WI38 (cell line): ENCODE results near the gene PODNL1.
A peak's percentile ranks its signal among the peaks of the same experiment; 100 is the strongest.

Experiments used
- H3K4me3 ChIP-seq: 2 replicates; pipeline ENCODE4 v1.5.1; 2011; ENCODE audit warnings: low read depth, mild to moderate bottlenecking, control low read depth, low read length
- TF ChIP-seq, protein P1 (sequence below): IDR thresholded peaks from 2 replicates; pipeline ENCODE4 v1.5.1; 2012; ENCODE audit warnings: low read depth, mild to moderate bottlenecking, control low read depth, low read length

PODNL1 gene

DNA sequence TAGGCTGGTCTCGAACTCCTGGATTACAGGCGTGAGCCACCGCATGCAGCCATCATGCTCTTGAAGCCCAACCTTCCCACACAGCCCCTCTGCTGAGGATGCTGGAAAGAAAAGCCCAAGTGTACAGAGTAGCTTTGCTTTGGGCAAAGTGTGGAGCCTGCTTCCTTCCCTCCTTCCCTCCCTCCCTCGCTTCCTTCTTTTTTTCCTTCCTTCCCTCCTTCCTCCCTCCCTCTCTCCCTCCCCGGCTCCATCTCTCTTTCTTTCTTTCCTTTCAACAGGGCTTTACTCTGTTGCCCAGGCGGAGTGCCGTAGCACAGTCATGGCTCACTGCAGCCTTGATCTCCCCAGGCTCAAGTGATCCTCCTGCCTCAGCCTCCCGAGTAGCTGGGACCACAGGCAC lies 29.5 kb downstream of the PODNL1 start:
- TF ChIP-seq, protein P1, sequence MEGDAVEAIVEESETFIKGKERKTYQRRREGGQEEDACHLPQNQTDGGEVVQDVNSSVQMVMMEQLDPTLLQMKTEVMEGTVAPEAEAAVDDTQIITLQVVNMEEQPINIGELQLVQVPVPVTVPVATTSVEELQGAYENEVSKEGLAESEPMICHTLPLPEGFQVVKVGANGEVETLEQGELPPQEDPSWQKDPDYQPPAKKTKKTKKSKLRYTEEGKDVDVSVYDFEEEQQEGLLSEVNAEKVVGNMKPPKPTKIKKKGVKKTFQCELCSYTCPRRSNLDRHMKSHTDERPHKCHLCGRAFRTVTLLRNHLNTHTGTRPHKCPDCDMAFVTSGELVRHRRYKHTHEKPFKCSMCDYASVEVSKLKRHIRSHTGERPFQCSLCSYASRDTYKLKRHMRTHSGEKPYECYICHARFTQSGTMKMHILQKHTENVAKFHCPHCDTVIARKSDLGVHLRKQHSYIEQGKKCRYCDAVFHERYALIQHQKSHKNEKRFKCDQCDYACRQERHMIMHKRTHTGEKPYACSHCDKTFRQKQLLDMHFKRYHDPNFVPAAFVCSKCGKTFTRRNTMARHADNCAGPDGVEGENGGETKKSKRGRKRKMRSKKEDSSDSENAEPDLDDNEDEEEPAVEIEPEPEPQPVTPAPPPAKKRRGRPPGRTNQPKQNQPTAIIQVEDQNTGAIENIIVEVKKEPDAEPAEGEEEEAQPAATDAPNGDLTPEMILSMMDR, result no peak
- H3K4me3 ChIP-seq, result no peak overlapping the region

DNA sequence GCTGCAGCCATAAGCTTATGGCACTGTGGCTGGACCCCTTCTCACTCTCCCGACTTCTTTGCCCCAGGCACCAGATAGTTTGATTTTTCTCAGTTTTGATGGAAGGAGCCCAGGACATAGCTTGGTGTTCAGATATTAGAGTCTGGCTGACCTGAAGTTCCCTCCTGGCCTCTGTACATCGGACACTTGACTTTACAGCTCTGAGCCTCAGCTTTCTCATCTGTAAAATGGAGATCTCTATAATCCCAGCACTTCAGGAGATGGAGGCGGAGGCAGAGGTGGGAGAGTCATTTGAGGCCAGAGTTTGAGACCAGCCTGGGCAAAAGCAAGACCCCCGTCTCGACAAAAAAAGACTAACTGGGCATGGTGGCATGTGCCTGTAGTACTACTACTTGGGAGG lies 31.3 kb downstream of the PODNL1 start:
- peak overlapping the region; percentile 79 for H3K4me3 ChIP-seq
- TF ChIP-seq, protein P1, result no peak

DNA sequence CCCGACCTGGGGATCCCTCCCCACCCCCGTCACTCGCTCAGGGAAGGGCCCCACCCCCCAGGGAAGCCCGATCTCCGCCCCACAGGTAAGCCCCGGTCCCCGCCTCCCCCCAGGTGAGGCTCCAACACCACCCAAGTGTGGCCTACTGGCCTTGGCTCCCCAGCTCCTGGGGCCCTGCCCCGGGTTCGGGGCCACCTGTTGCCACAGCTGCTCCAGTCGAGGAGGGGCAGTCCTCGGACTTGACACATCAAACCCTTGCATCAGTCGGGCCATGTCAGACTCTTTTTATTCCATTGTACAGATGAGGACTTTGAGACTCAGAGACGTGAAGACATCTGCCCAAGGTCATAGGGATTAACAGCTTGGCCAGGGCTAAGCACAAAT lies 31.7 kb downstream of the PODNL1 start:
- TF ChIP-seq, protein P1, result no peak
- peak overlapping the region; percentile 79 for H3K4me3 ChIP-seq

GRCh38 chr19:13905634-13906520 lies 32.3 kb downstream of the PODNL1 start, which contains the start of the genes BRME1 and CC2D1A:
Gene BRME1, minus strand, starts transcription at chr19:13906117. Its CDS starts 1,225 bp downstream, at chr19:13904892.
Gene CC2D1A, plus strand, starts transcription at chr19:13906201. Its CDS starts 241 bp downstream, at chr19:13906442.
- TF ChIP-seq, protein P1, result no peak

GRCh38 chr19:13902993-13903555 lies 35.1 kb downstream of the PODNL1 start:
- TF ChIP-seq, protein P1, result peak; percentile 23; the same call in 1 of the 2 replicates
- H3K4me3 ChIP-seq, result no peak overlapping the region

More at GRCh38 chr19:13905634-13906520, 32.3 kb downstream of the PODNL1 start, which contains the start of the genes BRME1 and CC2D1A:
- H3K4me3 ChIP-seq, result peak within 1 kb of the TSS; percentile 79

DNA sequence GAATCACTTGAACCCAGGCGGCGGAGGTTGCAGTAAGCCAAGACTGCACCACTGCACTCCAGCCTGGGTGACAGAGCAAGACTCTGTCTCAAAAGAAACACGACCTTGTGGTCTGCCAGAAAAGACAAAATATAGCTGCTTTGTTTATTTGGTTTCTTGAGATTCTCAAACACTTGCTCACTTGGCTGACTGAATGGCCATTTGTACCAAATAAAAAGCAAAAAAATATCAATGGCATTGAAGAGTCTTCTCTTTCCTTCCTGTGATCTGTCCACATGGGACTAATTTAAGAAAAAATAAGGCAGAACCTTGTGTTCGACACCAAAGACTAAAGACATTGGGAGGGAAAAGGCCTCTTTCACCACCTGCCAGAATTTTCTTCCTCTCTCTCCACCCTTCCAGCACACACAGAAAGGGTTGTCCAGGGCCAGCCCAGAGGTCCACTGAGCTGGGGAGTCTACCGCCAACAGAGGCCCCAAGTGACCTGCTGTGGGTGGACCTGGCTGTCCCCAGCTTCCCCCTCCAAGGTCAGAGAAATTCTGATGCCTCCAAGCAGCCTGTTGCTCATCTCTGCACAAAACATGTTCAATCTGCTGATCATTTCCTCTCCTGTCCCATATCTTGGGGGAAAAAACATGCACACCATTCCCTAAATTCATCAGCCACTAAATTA lies 38.2 kb downstream of the PODNL1 start:
- H3K4me3 ChIP-seq, result no peak overlapping the region
- TF ChIP-seq, protein P1, result no peak
